ENCODE results near the gene PCDH9. TPM values are rescaled to one million over a fixed set of nuclear protein-coding genes. Genes with fewer than 3 reads are reported as not detected.

The PCDH9 gene
- total and polyA plus RNA-seq, 2 of the 13 experiments (the other 11 are each of a cell fraction or from before 2014, with no cell fraction given): 0.09 TPM; not detected in 1

DNA sequence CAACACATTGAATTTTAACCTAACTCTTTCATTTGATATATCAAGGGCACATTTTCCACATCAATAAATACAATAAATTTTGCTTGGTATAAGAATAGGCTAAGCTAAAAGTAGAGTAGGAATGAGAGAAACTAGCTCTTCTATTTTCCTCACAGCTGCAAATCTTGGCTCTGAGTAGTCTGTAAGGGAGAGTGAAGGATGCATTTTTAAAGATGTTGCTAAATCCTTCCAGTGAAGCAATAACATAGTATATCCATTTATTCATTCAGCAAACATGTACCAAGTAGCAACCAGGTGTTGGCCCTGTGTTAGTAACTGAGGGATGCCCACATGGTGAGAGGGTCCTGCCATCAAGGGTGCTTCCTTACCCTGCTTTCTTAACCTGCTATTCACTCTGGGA, 799.9 kb downstream of the PCDH9 start:
- in situ Hi-C loops (cut with HindIII; ENCODE audit: extremely low pct_ligation_motif_present, low pct_unique_long_range_greater_than_20kb): no loop called here
- Histone ChIP-seq H3K9me3 (ENCODE audit: low read length) (no peaks in the 10 kb centered on the region; the same call in 1 of the 2 replicates), H2AFZ (ENCODE audit: low read length) (no peak overlapping the region), H3K79me2 (ENCODE audit: insufficient read depth, low read length) (no peaks in the 10 kb centered on the region), H3K36me3 (replicated peaks in 1 of 2; ENCODE audit: control insufficient read depth in 1 of 2, insufficient read depth in 2 of 2, low read length in 2 of 2) (no peaks in the 10 kb centered on the region), H3K4me3 (replicated peaks in 1 of 3; ENCODE audit: insufficient read depth in 1 of 3, low read depth in 2 of 3, low read length in 3 of 3) (no peak overlapping the region), H3K9ac (ENCODE audit: insufficient read depth, low read depth, low read length) (no peak overlapping the region), H3K4me2 (ENCODE audit: low read depth, low read length) (no peak overlapping the region), H4K20me1 (ENCODE audit: insufficient read depth, low read length) (no peaks in the 10 kb centered on the region), H3K27ac (ENCODE audit: extremely low read length, insufficient read depth, low read length) (no peak overlapping the region), H3K4me1 (ENCODE audit: insufficient read depth, low read length) (no peaks in the 10 kb centered on the region), H3K27me3 (ENCODE audit: control insufficient read depth in 1 of 2, insufficient read depth in 2 of 2, low read length in 2 of 2) (no peaks in the 10 kb centered on the region)
- no peak for ATAC-seq
- POLR2A ChIA-PET: no interaction called here
- intact Hi-C loops (cut with micrococcal nuclease; ENCODE audit: unreplicated experiment): no loop called here
- TF ChIP-seq, protein P1, sequence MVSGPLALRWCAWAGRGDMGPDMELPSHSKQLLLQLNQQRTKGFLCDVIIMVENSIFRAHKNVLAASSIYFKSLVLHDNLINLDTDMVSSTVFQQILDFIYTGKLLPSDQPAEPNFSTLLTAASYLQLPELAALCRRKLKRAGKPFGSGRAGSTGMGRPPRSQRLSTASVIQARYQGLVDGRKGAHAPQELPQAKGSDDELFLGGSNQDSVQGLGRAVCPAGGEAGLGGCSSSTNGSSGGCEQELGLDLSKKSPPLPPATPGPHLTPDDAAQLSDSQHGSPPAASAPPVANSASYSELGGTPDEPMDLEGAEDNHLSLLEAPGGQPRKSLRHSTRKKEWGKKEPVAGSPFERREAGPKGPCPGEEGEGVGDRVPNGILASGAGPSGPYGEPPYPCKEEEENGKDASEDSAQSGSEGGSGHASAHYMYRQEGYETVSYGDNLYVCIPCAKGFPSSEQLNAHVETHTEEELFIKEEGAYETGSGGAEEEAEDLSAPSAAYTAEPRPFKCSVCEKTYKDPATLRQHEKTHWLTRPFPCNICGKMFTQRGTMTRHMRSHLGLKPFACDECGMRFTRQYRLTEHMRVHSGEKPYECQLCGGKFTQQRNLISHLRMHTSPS (CRISPR knock-in tag; IDR thresholded peaks at IDR 0.05; ENCODE audit: low read depth): no peak
- no peak for TF ChIP-seq ZNF567 (CRISPR knock-in tag; IDR thresholded peaks at IDR 0.05; ENCODE audit: borderline replicate concordance)
- TF ChIP-seq, protein P2, sequence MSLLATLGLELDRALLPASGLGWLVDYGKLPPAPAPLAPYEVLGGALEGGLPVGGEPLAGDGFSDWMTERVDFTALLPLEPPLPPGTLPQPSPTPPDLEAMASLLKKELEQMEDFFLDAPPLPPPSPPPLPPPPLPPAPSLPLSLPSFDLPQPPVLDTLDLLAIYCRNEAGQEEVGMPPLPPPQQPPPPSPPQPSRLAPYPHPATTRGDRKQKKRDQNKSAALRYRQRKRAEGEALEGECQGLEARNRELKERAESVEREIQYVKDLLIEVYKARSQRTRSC (CRISPR knock-in tag; IDR thresholded peaks at IDR 0.05; ENCODE audit: low read depth): no peak
- TF ChIP-seq TRIM24 (CRISPR knock-in tag; IDR thresholded peaks at IDR 0.05): no peak
- no peak for TF ChIP-seq KLF12 (CRISPR knock-in tag; IDR thresholded peaks at IDR 0.05; ENCODE audit: borderline replicate concordance)
- no peak for TF ChIP-seq ZNF775 (CRISPR knock-in tag; IDR thresholded peaks at IDR 0.05; ENCODE audit: borderline replicate concordance)
- TF ChIP-seq, protein P3, sequence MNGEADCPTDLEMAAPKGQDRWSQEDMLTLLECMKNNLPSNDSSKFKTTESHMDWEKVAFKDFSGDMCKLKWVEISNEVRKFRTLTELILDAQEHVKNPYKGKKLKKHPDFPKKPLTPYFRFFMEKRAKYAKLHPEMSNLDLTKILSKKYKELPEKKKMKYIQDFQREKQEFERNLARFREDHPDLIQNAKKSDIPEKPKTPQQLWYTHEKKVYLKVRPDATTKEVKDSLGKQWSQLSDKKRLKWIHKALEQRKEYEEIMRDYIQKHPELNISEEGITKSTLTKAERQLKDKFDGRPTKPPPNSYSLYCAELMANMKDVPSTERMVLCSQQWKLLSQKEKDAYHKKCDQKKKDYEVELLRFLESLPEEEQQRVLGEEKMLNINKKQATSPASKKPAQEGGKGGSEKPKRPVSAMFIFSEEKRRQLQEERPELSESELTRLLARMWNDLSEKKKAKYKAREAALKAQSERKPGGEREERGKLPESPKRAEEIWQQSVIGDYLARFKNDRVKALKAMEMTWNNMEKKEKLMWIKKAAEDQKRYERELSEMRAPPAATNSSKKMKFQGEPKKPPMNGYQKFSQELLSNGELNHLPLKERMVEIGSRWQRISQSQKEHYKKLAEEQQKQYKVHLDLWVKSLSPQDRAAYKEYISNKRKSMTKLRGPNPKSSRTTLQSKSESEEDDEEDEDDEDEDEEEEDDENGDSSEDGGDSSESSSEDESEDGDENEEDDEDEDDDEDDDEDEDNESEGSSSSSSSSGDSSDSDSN (CRISPR knock-in tag; IDR thresholded peaks at IDR 0.05): no peak
- no peak for FAIRE-seq
- no TSS peak for BruUV-seq (replicated peaks)
- CTCF ChIA-PET (ENCODE audit: low intra/inter-chr PET ratio, low total read pairs): no interaction called here
- no peak for DNase-seq (ENCODE audit: low spot score)
